DND-41 (cell line): ENCODE data around the gene KLHDC7A.

Experiments used
- ATAC-seq: fragments of 200-7000 bp; cut with Tn5 transposase; 3 replicates; pipeline ENCODE4 v1.9.1; 2021; ENCODE audit warnings: low read depth; ENCODE audit not compliant: insufficient read depth
- DNase-seq: peaks from one replicate; pipeline ENCODE4 v3.0.0-alpha.2; 2020
- H2AFZ ChIP-seq: 2 replicates; pipeline ENCODE4 v1.6.0; 2012; ENCODE audit warnings: low read depth, low read length
- H3K27ac ChIP-seq: 2 replicates; pipeline ENCODE4 v1.5.1; 2012; ENCODE audit warnings: low read length, inconsistent platforms
- H3K27me3 ChIP-seq: fragments of 200-600 bp; sonication (generic); 2 replicates; pipeline ENCODE4 v1.6.0; 2012; ENCODE audit warnings: low read length, mild to moderate bottlenecking, inconsistent platforms; ENCODE audit not compliant: insufficient read depth, poor library complexity
- H3K36me3 ChIP-seq: 2 replicates; pipeline ENCODE4 v1.5.1; 2012; ENCODE audit warnings: low read length, inconsistent platforms; ENCODE audit not compliant: insufficient read depth
- H3K4me1 ChIP-seq: 2 replicates; pipeline ENCODE4 v1.5.1; 2012; ENCODE audit warnings: mild to moderate bottlenecking, low read length; ENCODE audit not compliant: insufficient read depth
- H3K4me2 ChIP-seq: 2 replicates; pipeline ENCODE4 v1.6.0; 2012; ENCODE audit warnings: mild to moderate bottlenecking, moderate library complexity, low read length, inconsistent platforms; ENCODE audit not compliant: insufficient read depth
- H3K4me3 ChIP-seq, 2 experiments: fragments of 200-600 bp in 1 of 2; shearing (Covaris generic) in 1 of 2; 2 replicates each; pipeline ENCODE4 v1.5.1; 2012 to 2016; ENCODE audit warnings: inconsistent platforms in 2 of 2, low read length in 2 of 2, mild to moderate bottlenecking in 2 of 2, low read depth in 1 of 2, moderate library complexity in 1 of 2
- H3K79me2 ChIP-seq: 2 replicates; pipeline ENCODE4 v1.6.0; 2012; ENCODE audit warnings: low read length, inconsistent platforms; ENCODE audit not compliant: insufficient read depth
- H3K9ac ChIP-seq: 2 replicates; pipeline ENCODE4 v1.6.0; 2012; ENCODE audit warnings: low read depth, mild to moderate bottlenecking, inconsistent platforms, low read length, moderate library complexity
- H3K9me3 ChIP-seq: 2 replicates; pipeline ENCODE4 v1.5.1; 2012; ENCODE audit warnings: low read length, moderate library complexity, mild to moderate bottlenecking, inconsistent platforms; ENCODE audit not compliant: insufficient read depth, severe bottlenecking
- H4K20me1 ChIP-seq: 2 replicates; pipeline ENCODE4 v1.6.0; 2012; ENCODE audit warnings: low read length; ENCODE audit not compliant: insufficient read depth
- EZH2 ChIP-seq: IDR thresholded peaks from 3 replicates; pipeline ENCODE4 v1.6.1; 2012; ENCODE audit warnings: borderline replicate concordance, low read depth, mild to moderate bottlenecking, moderate library complexity, low read length, inconsistent platforms; ENCODE audit not compliant: severe bottlenecking
- TF ChIP-seq, protein P1 (sequence below): IDR thresholded peaks from 2 replicates; pipeline ENCODE4 v1.5.1; 2012; ENCODE audit warnings: borderline replicate concordance, low read length, moderate library complexity, mild to moderate bottlenecking; ENCODE audit not compliant: poor library complexity, severe bottlenecking; ENCODE audit errors: extremely low read depth

Gene KLHDC7A

DNA sequence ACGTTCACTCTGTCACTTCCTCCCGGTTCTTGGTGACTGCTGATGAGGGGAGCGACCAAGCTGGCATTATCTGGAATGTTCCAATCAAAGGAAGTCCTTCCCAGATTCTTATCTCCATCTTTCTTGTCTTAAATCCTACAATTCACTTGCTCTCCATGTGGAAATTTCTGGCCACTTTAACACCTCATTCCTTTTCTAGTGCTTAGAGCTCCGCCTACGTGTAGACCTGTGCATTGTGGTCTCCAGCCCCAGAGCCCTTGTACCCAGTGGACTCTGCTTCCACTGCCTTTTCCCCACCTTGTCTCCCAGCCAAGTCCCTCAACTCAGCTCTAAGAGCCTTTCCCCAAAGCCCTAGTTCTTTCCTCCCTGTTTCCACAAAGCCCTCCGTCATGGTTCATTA lies 12.2 kb upstream of the KLHDC7A start:
- Histone ChIP-seq H3K4me3 (no peak overlapping the region), H4K20me1 (no peaks in the 10 kb centered on the region), H2AFZ (no peak overlapping the region), H3K9me3 (no peaks in the 10 kb centered on the region), H3K36me3 (no peaks in the 10 kb centered on the region), H3K27me3 (no peaks in the 10 kb centered on the region), H3K79me2 (no peaks in the 10 kb centered on the region), H3K4me2 (no peak overlapping the region), H3K4me1 (no peaks in the 10 kb centered on the region), H3K9ac (no peak overlapping the region), H3K27ac (no peak overlapping the region)
- no peak for DNase-seq
- TF ChIP-seq, protein P1, sequence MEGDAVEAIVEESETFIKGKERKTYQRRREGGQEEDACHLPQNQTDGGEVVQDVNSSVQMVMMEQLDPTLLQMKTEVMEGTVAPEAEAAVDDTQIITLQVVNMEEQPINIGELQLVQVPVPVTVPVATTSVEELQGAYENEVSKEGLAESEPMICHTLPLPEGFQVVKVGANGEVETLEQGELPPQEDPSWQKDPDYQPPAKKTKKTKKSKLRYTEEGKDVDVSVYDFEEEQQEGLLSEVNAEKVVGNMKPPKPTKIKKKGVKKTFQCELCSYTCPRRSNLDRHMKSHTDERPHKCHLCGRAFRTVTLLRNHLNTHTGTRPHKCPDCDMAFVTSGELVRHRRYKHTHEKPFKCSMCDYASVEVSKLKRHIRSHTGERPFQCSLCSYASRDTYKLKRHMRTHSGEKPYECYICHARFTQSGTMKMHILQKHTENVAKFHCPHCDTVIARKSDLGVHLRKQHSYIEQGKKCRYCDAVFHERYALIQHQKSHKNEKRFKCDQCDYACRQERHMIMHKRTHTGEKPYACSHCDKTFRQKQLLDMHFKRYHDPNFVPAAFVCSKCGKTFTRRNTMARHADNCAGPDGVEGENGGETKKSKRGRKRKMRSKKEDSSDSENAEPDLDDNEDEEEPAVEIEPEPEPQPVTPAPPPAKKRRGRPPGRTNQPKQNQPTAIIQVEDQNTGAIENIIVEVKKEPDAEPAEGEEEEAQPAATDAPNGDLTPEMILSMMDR = no peak
- TF ChIP-seq EZH2 = no peak
- no peak for ATAC-seq

DNA sequence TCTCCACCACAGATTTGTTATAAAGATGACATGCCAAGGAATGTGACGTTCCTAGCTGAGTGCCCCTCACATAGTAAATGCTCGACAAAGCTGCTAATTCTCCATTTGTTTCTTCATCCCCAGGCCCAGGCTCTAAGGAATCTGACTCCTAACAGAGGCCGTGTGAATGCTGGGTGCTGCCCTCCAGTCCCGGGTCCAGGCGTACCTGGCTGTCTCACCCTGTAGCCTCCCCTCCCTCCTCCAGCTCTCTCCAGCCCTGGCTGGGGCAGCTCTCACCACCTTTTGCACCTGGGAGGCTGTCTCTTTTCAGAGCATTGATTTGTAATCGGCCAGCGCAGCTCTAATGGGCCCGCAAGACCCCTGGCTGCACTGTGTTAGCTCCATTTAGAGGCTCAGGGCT lies 11.2 kb upstream of the KLHDC7A start:
- TF ChIP-seq, protein P1 = no peak
- no peak for TF ChIP-seq EZH2
- Histone ChIP-seq H3K4me3 (no peak overlapping the region), H3K79me2 (no peaks in the 10 kb centered on the region), H4K20me1 (no peaks in the 10 kb centered on the region), H3K4me2 (no peak overlapping the region), H3K4me1 (no peaks in the 10 kb centered on the region), H3K27me3 (no peaks in the 10 kb centered on the region), H2AFZ (no peak overlapping the region), H3K27ac (no peak overlapping the region), H3K9me3 (no peaks in the 10 kb centered on the region), H3K36me3 (no peaks in the 10 kb centered on the region), H3K9ac (no peak overlapping the region)
- ATAC-seq (no peak), DNase-seq (no peak)

DNA sequence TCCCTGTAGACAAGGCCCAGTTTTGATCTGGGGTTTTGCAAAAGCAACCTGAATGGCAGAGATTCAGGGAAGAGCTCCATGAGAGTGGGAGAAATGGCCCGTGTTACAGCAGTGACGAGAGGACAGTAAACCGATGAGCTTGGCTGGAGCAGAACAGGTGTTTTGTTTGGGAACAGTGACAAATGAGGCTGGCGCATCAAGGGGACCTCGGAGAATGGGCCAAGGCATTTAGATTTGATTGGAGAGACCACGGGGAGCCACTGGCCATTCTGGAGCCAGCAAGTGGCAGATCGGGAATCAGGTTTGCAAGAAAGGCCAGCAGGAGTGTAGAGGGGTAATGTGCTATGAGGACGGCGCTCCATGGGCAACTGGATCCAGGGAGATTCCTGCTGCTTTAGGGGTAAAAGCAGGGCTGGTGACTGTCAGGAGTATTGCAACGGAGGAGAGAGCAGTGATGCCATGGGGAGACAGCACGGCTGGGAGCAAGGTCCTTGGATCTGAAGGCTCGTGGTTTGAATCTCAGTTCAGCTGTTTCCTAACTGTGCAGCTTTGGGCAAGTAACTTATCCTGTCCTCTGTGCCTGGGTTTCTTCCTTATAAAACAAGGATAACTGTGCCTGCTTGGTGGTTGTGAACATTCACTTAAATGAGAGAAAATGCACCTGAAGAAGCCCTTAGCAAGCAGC lies 9.9 kb upstream of the KLHDC7A start:
- H3K4me1 ChIP-seq = no peaks in the 10 kb centered on the region
- no peak overlapping the region for H3K27ac ChIP-seq
- H3K79me2 ChIP-seq = no peaks in the 10 kb centered on the region
- H2AFZ ChIP-seq = no peak overlapping the region
- H3K9me3 ChIP-seq = no peaks in the 10 kb centered on the region
- H3K36me3 ChIP-seq = no peaks in the 10 kb centered on the region
- H4K20me1 ChIP-seq = no peaks in the 10 kb centered on the region
- no peak overlapping the region for H3K4me3 ChIP-seq
- DNase-seq = no peak
- H3K27me3 ChIP-seq = no peaks in the 10 kb centered on the region
- no peak overlapping the region for H3K4me2 ChIP-seq
- TF ChIP-seq, protein P1 = no peak
- TF ChIP-seq EZH2 = no peak
- H3K9ac ChIP-seq = no peak overlapping the region
- no peak for ATAC-seq
